Subcutaneous adipose tissue (tissue), 4 donors: Measurements from ENCODE around the gene KCNK5. TPM values are rescaled to one million over a fixed set of nuclear protein-coding genes. Genes with fewer than 3 reads are reported as not detected.

Source experiments
- total RNA-seq, 4 donors: library from RNA; depleted of rRNA; stranded (reverse); fragments of >200 nt; gene quantifications; one replicate each; pipeline ENCODE4 v1.1.0, GENCODE V29; 2016
- TF ChIP-seq, protein P1 (sequence below): fragments of 450-650 bp; IDR thresholded peaks from one replicate; pipeline ENCODE4 v1.5.1; 2016; ENCODE audit warnings: low read depth, mild to moderate bottlenecking, control low read depth, antibody characterized with exemption, moderate library complexity

The KCNK5 gene
- total RNA-seq, 4 donors from 2014 or later, result 1.0 to 3.0 (median 1.1) TPM

DNA sequence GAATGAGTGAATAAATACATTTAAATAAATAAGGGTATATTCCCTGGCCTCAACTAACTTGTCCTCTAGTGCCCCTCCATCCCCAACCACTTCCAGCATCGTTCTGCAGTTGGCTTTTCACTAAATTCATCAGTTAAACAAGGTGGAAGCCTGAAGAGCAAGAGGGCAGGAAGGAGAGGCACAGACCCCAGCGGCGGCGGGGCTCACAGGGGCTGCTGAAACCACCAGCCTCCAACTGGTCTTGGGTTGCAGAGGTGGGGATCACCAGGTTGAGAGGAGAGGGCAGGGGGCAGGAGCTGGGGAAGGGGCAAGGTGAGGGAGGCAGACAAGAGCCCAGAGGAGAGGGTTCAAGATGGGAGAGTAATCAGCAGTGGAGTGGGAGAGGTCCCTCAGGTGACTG lies 27.1 kb downstream of the KCNK5 start:
- TF ChIP-seq, protein P1, sequence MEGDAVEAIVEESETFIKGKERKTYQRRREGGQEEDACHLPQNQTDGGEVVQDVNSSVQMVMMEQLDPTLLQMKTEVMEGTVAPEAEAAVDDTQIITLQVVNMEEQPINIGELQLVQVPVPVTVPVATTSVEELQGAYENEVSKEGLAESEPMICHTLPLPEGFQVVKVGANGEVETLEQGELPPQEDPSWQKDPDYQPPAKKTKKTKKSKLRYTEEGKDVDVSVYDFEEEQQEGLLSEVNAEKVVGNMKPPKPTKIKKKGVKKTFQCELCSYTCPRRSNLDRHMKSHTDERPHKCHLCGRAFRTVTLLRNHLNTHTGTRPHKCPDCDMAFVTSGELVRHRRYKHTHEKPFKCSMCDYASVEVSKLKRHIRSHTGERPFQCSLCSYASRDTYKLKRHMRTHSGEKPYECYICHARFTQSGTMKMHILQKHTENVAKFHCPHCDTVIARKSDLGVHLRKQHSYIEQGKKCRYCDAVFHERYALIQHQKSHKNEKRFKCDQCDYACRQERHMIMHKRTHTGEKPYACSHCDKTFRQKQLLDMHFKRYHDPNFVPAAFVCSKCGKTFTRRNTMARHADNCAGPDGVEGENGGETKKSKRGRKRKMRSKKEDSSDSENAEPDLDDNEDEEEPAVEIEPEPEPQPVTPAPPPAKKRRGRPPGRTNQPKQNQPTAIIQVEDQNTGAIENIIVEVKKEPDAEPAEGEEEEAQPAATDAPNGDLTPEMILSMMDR, result no peak

GRCh38 chr6:39200498-39201020 lies 28.7 kb downstream of the KCNK5 start:
- TF ChIP-seq, protein P1, result no peak

- TF ChIP-seq, protein P1, result no peak
These were observed 29.3 kb downstream of the KCNK5 start for GRCh38 chr6:39199976-39200375.

GRCh38 chr6:39199231-39199940 lies 29.9 kb downstream of the KCNK5 start:
- TF ChIP-seq, protein P1, result no peak

DNA sequence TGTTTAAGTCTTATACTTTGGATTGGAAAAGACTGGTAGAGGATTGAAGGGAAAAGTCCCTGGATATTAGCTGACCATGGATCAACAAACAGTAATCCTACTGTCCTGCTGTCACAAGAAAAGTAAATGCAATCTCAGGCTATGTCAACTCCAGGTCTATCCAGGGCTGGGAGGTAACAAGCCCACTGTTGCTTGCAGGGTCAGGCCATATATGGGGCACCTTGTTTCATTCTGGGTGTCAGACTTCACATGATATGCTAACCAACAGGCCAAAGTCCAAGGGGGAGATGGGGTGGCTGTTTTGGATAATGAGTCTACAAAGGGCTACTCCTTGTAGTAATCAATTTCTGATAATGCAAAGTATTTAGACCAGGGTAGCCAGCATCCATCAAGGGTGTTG lies 30.7 kb downstream of the KCNK5 start:
- TF ChIP-seq, protein P1, result no peak

DNA sequence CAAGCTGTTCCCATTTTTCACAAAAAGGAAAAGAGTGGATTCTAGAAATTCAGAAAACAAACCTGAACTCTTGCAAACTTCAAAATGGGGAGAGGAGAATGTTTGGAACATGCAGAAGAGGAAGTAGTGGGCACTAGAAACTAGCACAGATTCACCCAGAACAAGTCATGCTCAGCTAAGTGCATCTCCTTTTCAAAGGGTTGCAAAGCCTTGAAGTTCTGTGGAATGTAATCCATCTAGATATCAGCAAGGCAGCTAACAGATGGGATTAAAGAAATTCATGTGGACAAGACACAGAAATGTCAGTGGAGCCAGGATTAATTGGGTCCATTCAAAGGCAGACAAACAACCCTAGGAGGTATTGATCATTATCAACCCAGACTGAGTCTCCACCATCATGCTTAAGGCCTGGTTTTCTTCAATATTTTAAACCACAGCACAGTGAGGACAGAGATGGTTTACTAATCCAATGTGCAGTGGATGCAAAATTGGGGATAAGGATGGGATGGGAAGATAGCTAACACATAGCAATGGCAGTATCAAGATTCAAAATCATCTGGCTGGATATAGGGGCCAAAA lies 31.3 kb downstream of the KCNK5 start:
- TF ChIP-seq, protein P1, result no peak

- TF ChIP-seq, protein P1, result no peak
These were observed 31.8 kb downstream of the KCNK5 start for GRCh38 chr6:39197521-39197920.
